SK-N-MC (cell line): ENCODE measurements around the gene TMEM181.

Experiments
- DNase-seq: peaks from one replicate; pipeline ENCODE4 v3.0.0-alpha.2; 2011; ENCODE audit warnings: low read depth, low spot score
- H3K27ac ChIP-seq: fragments of 200-600 bp; sonication (generic); 2 replicates; pipeline ENCODE4 v1.5.1; 2016; ENCODE audit warnings: mixed run types
- H3K36me3 ChIP-seq: fragments of 200-600 bp; sonication (generic); 2 replicates; pipeline ENCODE4 v1.6.1; 2017; ENCODE audit warnings: antibody characterized with exemption, low read length, mixed read lengths; ENCODE audit not compliant: insufficient read depth
- H3K4me3 ChIP-seq: fragments of 200-600 bp; sonication (generic); 2 replicates; pipeline ENCODE4 v1.5.1; 2016
- H3K9ac ChIP-seq: fragments of 200-600 bp; sonication (generic); 2 replicates; pipeline ENCODE4 v1.8.0; 2017; ENCODE audit warnings: mixed run types, mixed read lengths; ENCODE audit not compliant: insufficient read length
- H3K9me3 ChIP-seq: fragments of 200-600 bp; sonication (generic); 2 replicates; pipeline ENCODE4 v1.6.1; 2017; ENCODE audit warnings: low read depth, mild to moderate bottlenecking, antibody characterized with exemption, low read length, moderate library complexity, mixed read lengths
- EZH2 ChIP-seq: fragments of 200-600 bp; sonication (generic); IDR thresholded peaks from one replicate; pipeline ENCODE4 v1.6.1; 2017; ENCODE audit warnings: antibody characterized with exemption
- FOXP2 ChIP-seq: optimal IDR thresholded peaks from 2 replicates; pipeline ENCODE3; 2011; ENCODE audit warnings: mild to moderate bottlenecking, moderate library complexity; ENCODE audit not compliant: insufficient read depth; ENCODE audit errors: extremely low read length, control extremely low read depth
- POLR2AphosphoS5 ChIP-seq: IDR thresholded peaks from 2 replicates; pipeline ENCODE4 v1.6.1; 2012; ENCODE audit warnings: mild to moderate bottlenecking, low read depth, low read length, borderline replicate concordance

The TMEM181 gene

GRCh38 chr6:158531566-158531965, 28.3 kb upstream of the TMEM181 start:
- no peak overlapping the region for H3K4me3 ChIP-seq
- H3K9ac ChIP-seq: no peak overlapping the region
- H3K27ac ChIP-seq: no peak overlapping the region

GRCh38 chr6:158531970-158532369, 27.9 kb upstream of the TMEM181 start:
- Histone ChIP-seq H3K27ac (no peak overlapping the region), H3K4me3 (no peak overlapping the region), H3K36me3 (no peaks in the 10 kb centered on the region), H3K9ac (no peak overlapping the region), H3K9me3 (no peaks in the 10 kb centered on the region)
- no peak for TF ChIP-seq POLR2AphosphoS5
- TF ChIP-seq FOXP2: no peak
- no peak for TF ChIP-seq EZH2
- DNase-seq: no peak

More at GRCh38 chr6:158531566-158531965, 28.3 kb upstream of the TMEM181 start:
- TF ChIP-seq POLR2AphosphoS5: no peak
- TF ChIP-seq FOXP2: no peak
- TF ChIP-seq EZH2: no peak
- no peak for DNase-seq
- Histone ChIP-seq H3K36me3 (no peaks in the 10 kb centered on the region), H3K9me3 (no peaks in the 10 kb centered on the region)

GRCh38 chr6:158536084-158536890, 23.6 kb upstream of the TMEM181 start:
- Histone ChIP-seq H3K27ac (no peak overlapping the region), H3K36me3 (no peaks in the 10 kb centered on the region), H3K4me3 (peak overlapping the region; percentile 80), H3K9me3 (no peaks in the 10 kb centered on the region), H3K9ac (no peak overlapping the region)
- DNase-seq: no peak
- no peak for TF ChIP-seq FOXP2
- TF ChIP-seq POLR2AphosphoS5: no peak
- no peak for TF ChIP-seq EZH2

- no peak for TF ChIP-seq FOXP2
- TF ChIP-seq EZH2: no peak
- TF ChIP-seq POLR2AphosphoS5: no peak
- Histone ChIP-seq H3K4me3 (peak overlapping the region; percentile 80), H3K36me3 (no peaks in the 10 kb centered on the region), H3K9me3 (no peaks in the 10 kb centered on the region), H3K27ac (no peak overlapping the region), H3K9ac (no peak overlapping the region)
- DNase-seq: no peak
These were observed 22.7 kb upstream of the TMEM181 start for GRCh38 chr6:158536891-158537798.

- Histone ChIP-seq H3K27ac (peak overlapping the region; percentile 38; the same call in 1 of the 2 replicates), H3K9me3 (no peaks in the 10 kb centered on the region), H3K4me3 (no peak overlapping the region), H3K9ac (no peak overlapping the region), H3K36me3 (no peaks in the 10 kb centered on the region)
- DNase-seq: no peak
- TF ChIP-seq POLR2AphosphoS5: no peak
These were observed 21.1 kb upstream of the TMEM181 start for GRCh38 chr6:158538741-158539140.

GRCh38 chr6:158539413-158539812, 20.5 kb upstream of the TMEM181 start:
- no peak for TF ChIP-seq POLR2AphosphoS5
- TF ChIP-seq FOXP2: no peak
- TF ChIP-seq EZH2: no peak
- peak overlapping the region; percentile 38 for H3K27ac ChIP-seq
- DNase-seq: no peak
- peak overlapping the region; percentile 37 for H3K4me3 ChIP-seq
- H3K36me3 ChIP-seq: no peaks in the 10 kb centered on the region
- no peaks in the 10 kb centered on the region for H3K9me3 ChIP-seq
- H3K9ac ChIP-seq: no peak overlapping the region

GRCh38 chr6:158539881-158540280, 20.0 kb upstream of the TMEM181 start:
- no peaks in the 10 kb centered on the region for H3K9me3 ChIP-seq
- no peaks in the 10 kb centered on the region for H3K36me3 ChIP-seq
- no peak overlapping the region for H3K9ac ChIP-seq
- TF ChIP-seq FOXP2 (no peak), POLR2AphosphoS5 (no peak), EZH2 (no peak)
- H3K27ac ChIP-seq: peak overlapping the region; percentile 38
- peak overlapping the region; percentile 37 for H3K4me3 ChIP-seq
- no peak for DNase-seq

- no peak for DNase-seq
- Histone ChIP-seq H3K27ac (no peak overlapping the region), H3K9ac (no peak overlapping the region), H3K36me3 (no peaks in the 10 kb centered on the region), H3K9me3 (no peaks in the 10 kb centered on the region), H3K4me3 (no peak overlapping the region)
- TF ChIP-seq FOXP2: no peak
- TF ChIP-seq POLR2AphosphoS5: no peak
- TF ChIP-seq EZH2: no peak
These were observed 16.2 kb upstream of the TMEM181 start for GRCh38 chr6:158543606-158544185.

GRCh38 chr6:158544428-158544827, 15.5 kb upstream of the TMEM181 start:
- Histone ChIP-seq H3K9me3 (no peaks in the 10 kb centered on the region), H3K36me3 (no peaks in the 10 kb centered on the region), H3K9ac (no peak overlapping the region), H3K27ac (no peak overlapping the region), H3K4me3 (no peak overlapping the region)
- TF ChIP-seq FOXP2 (no peak), POLR2AphosphoS5 (no peak), EZH2 (no peak)
- DNase-seq: no peak
